Heart left ventricle (tissue), 16 donors: ENCODE results near the gene HS3ST5. TPM values are rescaled to one million over a fixed set of nuclear protein-coding genes. Genes with fewer than 3 reads are reported as not detected.

Experiments
- ATAC-seq, 4 donors: fragments of 200-7000 bp; cut with Tn5 transposase; one replicate each; pipeline ENCODE4 v1.9.1; 2020 to 2022; ENCODE audit warnings: moderate library complexity in 4 of 4, mild to moderate bottlenecking in 3 of 4, moderate number of reproducible peaks in 1 of 4
- DNase-seq, 5 donors: peaks; one replicate each; pipeline ENCODE4 v3.0.0-alpha.2; 2020
- H3K27ac ChIP-seq, 12 donors: fragments of 200-600 bp; sonication (generic) in 4 of 12; one replicate each; pipeline versions ENCODE4 v1.5.0 to v1.8.0; 2016 to 2022; ENCODE audit warnings: mild to moderate bottlenecking in 2 of 12
- H3K27me3 ChIP-seq, 9 donors: fragments of 200-600 bp; sonication (generic) in 2 of 9; one replicate each; pipeline versions ENCODE4 v1.5.1 to v1.8.0; 2016 to 2022; ENCODE audit warnings: mild to moderate bottlenecking in 3 of 9
- H3K36me3 ChIP-seq, 9 donors: fragments of 200-600 bp; sonication (generic) in 2 of 9; one replicate each; pipeline versions ENCODE4 v1.5.0 to v1.8.0; 2018 to 2022; ENCODE audit warnings: mild to moderate bottlenecking in 2 of 9
- H3K4me1 ChIP-seq, 12 donors: fragments of 200-600 bp; sonication (generic) in 4 of 12; one replicate each; pipeline versions ENCODE4 v1.5.0 to v1.8.0; 2016 to 2022; ENCODE audit warnings: mild to moderate bottlenecking in 3 of 12
- H3K4me3 ChIP-seq, 12 donors: fragments of 200-600 bp; sonication (generic) in 4 of 12; one replicate each; pipeline versions ENCODE4 v1.5.0 to v1.8.0; 2017 to 2022; ENCODE audit warnings: mild to moderate bottlenecking in 9 of 12, moderate library complexity in 4 of 12
- H3K9me3 ChIP-seq, 12 donors: fragments of 200-600 bp; sonication (generic) in 4 of 12; one replicate each; pipeline versions ENCODE4 v1.5.0 to v1.8.0; 2016 to 2022; ENCODE audit warnings: mild to moderate bottlenecking in 1 of 12
- POLR2A ChIP-seq, 2 donors: fragments of 450-650 bp; IDR thresholded peaks; one replicate each; pipeline ENCODE4 v1.6.1; 2017; ENCODE audit warnings: antibody characterized with exemption in 2 of 2, mild to moderate bottlenecking in 2 of 2, moderate library complexity in 2 of 2
- WGBS, 4 donors: extraction: QIAGEN DNeasy Blood & Tissue Kit in 2 of 4; methylation state at CpG; one replicate each; pipeline versions ENCODE4 v1.1.5 to v1.1.7; 2013 to 2018; 5-methylcytosine and 5-hydroxymethylcytosine counted together
- intact Hi-C, 10 donors: fragments of 100-400 bp; cut with DNase I; formaldehyde crosslinking; loops; one replicate each; pipeline versions ENCODE4 v1.11.1 to v1.14.2; 2022
- polyA plus RNA-seq, 2 donors: library from polyadenylated mRNA; stranded (reverse); fragments of 200-250 nt; gene quantifications; one replicate each; pipeline ENCODE4 v1.2.3, GENCODE V29; 2013
- total RNA-seq, 9 donors: library from RNA; depleted of rRNA in 2 of 9; stranded (reverse); fragments of >200 nt in 2 of 9; fragmentation: NEBNext Ultra II Directional in 3 of 9; extraction: Animal tissue kit (Norgen Biotek cat#: 25700) in 3 of 9; gene quantifications; one replicate each; pipeline versions ENCODE4 v1.1.0 to v1.2.4, GENCODE V29; 2016 to 2023
- TF ChIP-seq, protein P1 (sequence below), 12 donors: fragments of 200-600 bp; sonication (generic) in 4 of 12; IDR thresholded peaks; one replicate each; pipeline versions ENCODE4 v1.5.0 to v1.8.0; 2018 to 2022; ENCODE audit warnings: antibody characterized with exemption in 12 of 12, mild to moderate bottlenecking in 5 of 12
- donor health status: ischemic (EF 13 %, LVEDD 7.1; RV severe dilation, severe dysfunction).
- donor health status: healthy with polysubstance abuse.
- donor health status: DM: no; HTN: yes; CAD: no.
- donor health status: DM: no; HTN: no; CAD: no.
- donor health status: ischemic (EF 25% LVEDD 6.9; RV normal size, moderate dysfunction).
- donor health status: ischemic (EF 25% LVEDD 5.7; RV mildly dilated, moderate dysfunction).
- donor health status: healthy.
- donor health status: DM: yes; HTN: yes; CAD: no.
- donor health status: ischemic (EF 35%, LVEDD 5.7; RV mildly dilated, moderate dysfunction).
- donor health status: nonischemic (EF 11% LVEDD 7.7; RV severe dilation, severe dysfunction).
- donor health status: DM: yes; HTN: yes; CAD: no.
- donor health status: PGD.
- donor health status: ischemic (EF 29% LVEDD 5.4; RV normal size, mild dysfunction).
- donor health status: nonischemic (EF 23%, LVEDD 6.1; RV moderate dilation, normal function).

Gene HS3ST5
- total and polyA plus RNA-seq, 11 donors, result not detected

DNA sequence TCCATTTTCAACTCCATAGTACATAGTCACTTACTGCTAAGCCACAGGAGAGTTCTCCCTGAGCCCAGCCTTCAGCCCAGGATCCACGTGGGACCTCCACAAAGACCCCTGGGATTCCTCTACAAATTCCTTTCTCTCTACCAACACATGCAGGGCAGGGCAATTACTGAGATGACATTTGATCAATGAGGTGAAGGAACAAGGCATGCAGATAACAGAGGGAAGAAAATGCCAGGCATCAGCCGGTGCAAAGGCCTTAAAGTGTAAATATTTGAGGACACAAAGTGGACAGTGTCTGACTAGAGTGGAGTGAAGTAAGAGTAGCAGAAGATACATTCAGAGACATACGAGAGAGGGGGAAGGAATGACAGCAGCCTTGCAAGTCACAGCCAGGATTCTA lies 70.2 kb downstream of the HS3ST5 start:
- intact Hi-C loops, result no loop called here
- no peaks in the 10 kb centered on the region for H3K27me3 ChIP-seq
- H3K27ac ChIP-seq, result no peak overlapping the region
- TF ChIP-seq, protein P1, sequence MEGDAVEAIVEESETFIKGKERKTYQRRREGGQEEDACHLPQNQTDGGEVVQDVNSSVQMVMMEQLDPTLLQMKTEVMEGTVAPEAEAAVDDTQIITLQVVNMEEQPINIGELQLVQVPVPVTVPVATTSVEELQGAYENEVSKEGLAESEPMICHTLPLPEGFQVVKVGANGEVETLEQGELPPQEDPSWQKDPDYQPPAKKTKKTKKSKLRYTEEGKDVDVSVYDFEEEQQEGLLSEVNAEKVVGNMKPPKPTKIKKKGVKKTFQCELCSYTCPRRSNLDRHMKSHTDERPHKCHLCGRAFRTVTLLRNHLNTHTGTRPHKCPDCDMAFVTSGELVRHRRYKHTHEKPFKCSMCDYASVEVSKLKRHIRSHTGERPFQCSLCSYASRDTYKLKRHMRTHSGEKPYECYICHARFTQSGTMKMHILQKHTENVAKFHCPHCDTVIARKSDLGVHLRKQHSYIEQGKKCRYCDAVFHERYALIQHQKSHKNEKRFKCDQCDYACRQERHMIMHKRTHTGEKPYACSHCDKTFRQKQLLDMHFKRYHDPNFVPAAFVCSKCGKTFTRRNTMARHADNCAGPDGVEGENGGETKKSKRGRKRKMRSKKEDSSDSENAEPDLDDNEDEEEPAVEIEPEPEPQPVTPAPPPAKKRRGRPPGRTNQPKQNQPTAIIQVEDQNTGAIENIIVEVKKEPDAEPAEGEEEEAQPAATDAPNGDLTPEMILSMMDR (IDR thresholded peaks at IDR 0.05), result no peak
- no peak for TF ChIP-seq POLR2A (IDR thresholded peaks at IDR 0.05)
- no peaks in the 10 kb centered on the region for H3K9me3 ChIP-seq
- DNase-seq, result no peak
- H3K4me1 ChIP-seq, result no peaks in the 10 kb centered on the region
- no peak overlapping the region for H3K4me3 ChIP-seq
- WGBS, 4 donors, result 30 to 55% (median 43%) methylated on average over 3 of the region's 3 CpGs
- ATAC-seq, result no peak
- no peaks in the 10 kb centered on the region for H3K36me3 ChIP-seq

DNA sequence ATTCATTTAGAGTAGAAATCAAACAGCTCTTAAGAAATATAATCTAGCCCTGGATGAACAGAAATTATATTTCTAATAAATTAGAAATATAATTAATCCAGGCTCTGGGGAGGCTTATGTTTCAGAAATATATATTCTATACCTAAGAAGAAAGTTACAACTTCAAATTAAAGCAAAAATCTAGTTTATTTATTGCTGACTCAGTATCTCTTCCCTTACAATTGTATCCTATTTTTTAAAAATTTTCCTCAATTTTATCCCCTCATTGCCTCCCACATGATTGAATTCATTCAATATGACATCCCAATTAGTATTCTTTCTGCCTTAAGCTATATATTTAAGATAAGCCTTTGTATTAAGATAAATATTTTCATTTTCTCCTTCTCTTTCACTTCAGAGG lies 71.4 kb downstream of the HS3ST5 start:
- no peaks in the 10 kb centered on the region for H3K4me1 ChIP-seq
- DNase-seq, result no peak
- TF ChIP-seq, protein P1 (IDR thresholded peaks at IDR 0.05), result no peak
- no peak for TF ChIP-seq POLR2A (IDR thresholded peaks at IDR 0.05)

DNA sequence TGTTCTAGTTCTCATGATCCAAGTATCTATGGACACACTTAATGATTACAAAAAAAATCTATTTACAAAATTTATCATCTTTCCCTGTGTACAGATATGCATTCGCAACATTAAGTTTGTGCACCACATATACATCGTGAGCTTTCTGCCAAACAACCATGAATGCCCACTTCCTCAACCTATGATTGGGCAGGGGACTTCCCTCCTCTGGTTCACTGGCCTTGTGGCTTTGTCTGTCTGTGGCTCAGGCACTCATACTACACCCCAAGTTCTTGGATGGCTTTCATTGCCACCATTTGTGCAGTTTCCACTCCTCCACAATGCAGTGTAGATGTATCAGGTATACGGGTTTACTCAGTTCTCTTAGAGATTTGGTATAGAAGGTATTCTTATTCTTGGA lies 74.9 kb downstream of the HS3ST5 start:
- no peaks in the 10 kb centered on the region for H3K9me3 ChIP-seq
- 89 to 96% (median 91%) methylated on average over 3 of the region's 3 CpGs for WGBS, 4 donors
- no peak for DNase-seq
- no peaks in the 10 kb centered on the region for H3K4me1 ChIP-seq
- no peaks in the 10 kb centered on the region for H3K27me3 ChIP-seq
- H3K4me3 ChIP-seq, result no peak overlapping the region
- no peak overlapping the region for H3K27ac ChIP-seq
- H3K36me3 ChIP-seq, result no peaks in the 10 kb centered on the region
- ATAC-seq, result no peak
- TF ChIP-seq POLR2A (IDR thresholded peaks at IDR 0.05), result no peak
- TF ChIP-seq, protein P1 (IDR thresholded peaks at IDR 0.05), result no peak
- intact Hi-C loops, result no loop called here

More for the DNA sequence above, 71.4 kb downstream of the HS3ST5 start:
- Histone ChIP-seq H3K4me3 (no peak overlapping the region), H3K27me3 (no peaks in the 10 kb centered on the region), H3K9me3 (no peaks in the 10 kb centered on the region), H3K27ac (no peak overlapping the region), H3K36me3 (no peaks in the 10 kb centered on the region)
- intact Hi-C loops, result no loop called here
- ATAC-seq, result no peak

DNA sequence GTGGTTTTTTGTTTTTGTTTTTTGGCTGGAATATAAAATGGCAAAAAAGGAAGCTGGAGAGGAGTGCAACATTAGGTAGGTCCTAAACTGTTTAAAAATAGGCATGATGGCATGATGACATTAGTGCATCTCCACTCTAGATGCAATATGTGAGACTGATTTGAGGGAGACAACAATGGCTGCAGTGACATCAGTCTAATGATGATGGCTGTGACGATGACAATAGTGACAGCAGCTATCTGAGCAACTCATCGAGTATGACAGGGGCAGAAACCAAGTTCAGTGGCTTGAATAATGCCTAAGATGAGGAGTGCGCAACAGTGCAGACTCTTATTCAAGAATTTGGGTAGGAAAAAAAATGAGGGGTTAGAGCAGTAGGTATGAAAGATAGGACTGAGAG lies 82.0 kb downstream of the HS3ST5 start:
- Histone ChIP-seq H3K36me3 (no peaks in the 10 kb centered on the region), H3K4me1 (no peaks in the 10 kb centered on the region), H3K4me3 (no peak overlapping the region), H3K27me3 (no peaks in the 10 kb centered on the region), H3K27ac (no peak overlapping the region), H3K9me3 (no peaks in the 10 kb centered on the region)
- ATAC-seq (no peak), DNase-seq (no peak)
- intact Hi-C loops, result no loop called here
- WGBS, 4 donors, result 80 to 89% (median 81%) methylated on average over 3 of the region's 3 CpGs
- TF ChIP-seq POLR2A (IDR thresholded peaks at IDR 0.05), result no peak
- TF ChIP-seq, protein P1 (IDR thresholded peaks at IDR 0.05), result no peak
